Kidney epithelial cell (primary cell): ENCODE data around the gene SSX3. TPM values are rescaled to one million over a fixed set of nuclear protein-coding genes. Genes with fewer than 3 reads are reported as not detected.

Source experiments
- DNase-seq: peaks from one replicate; pipeline ENCODE4 v3.0.0-alpha.2; 2010; ENCODE audit warnings: low read depth
- H3K27me3 ChIP-seq: 2 replicates; pipeline ENCODE4 v1.6.0; 2011; ENCODE audit warnings: low read length; ENCODE audit not compliant: control insufficient read depth, insufficient read depth
- H3K36me3 ChIP-seq: 2 replicates; pipeline ENCODE4 v1.5.1; 2011; ENCODE audit warnings: low read length; ENCODE audit not compliant: control insufficient read depth, insufficient read depth
- H3K4me3 ChIP-seq: 2 replicates; pipeline ENCODE4 v1.5.1; 2011; ENCODE audit warnings: low read depth, mild to moderate bottlenecking, control low read depth, low read length
- CTCF ChIP-seq: IDR thresholded peaks from 2 replicates; pipeline ENCODE4 v1.5.1; 2011; ENCODE audit warnings: mild to moderate bottlenecking, moderate library complexity, low read length, control low read depth, inconsistent platforms; ENCODE audit not compliant: insufficient read depth, poor library complexity, severe bottlenecking
- total RNA-seq: library from RNA; depleted of rRNA; stranded (reverse); fragments of >200 nt; gene quantifications from 2 replicates; pipeline ENCODE4 v1.2.3, GENCODE V29; 2015

SSX3 gene
- total RNA-seq, 1 donor from 2014 or later = not detected

GRCh38 chrX:48306175-48306574 is 50.3 kb downstream of the SSX3 start:
- no peak for DNase-seq
- Histone ChIP-seq H3K4me3 (no peak overlapping the region), H3K36me3 (no peaks in the 10 kb centered on the region), H3K27me3 (no peaks in the 10 kb centered on the region)
- no peak for TF ChIP-seq CTCF

Other genes starting within 250 kb of the SSX3 start
- not detected in 2 replicates for gene SPACA5B, start 226.1 kb downstream of the SSX3 start, total RNA-seq
- gene SSX5, start 159.9 kb downstream of the SSX3 start, total RNA-seq = not detected in 2 replicates
- not detected in 2 replicates for gene SSX1, start 101.3 kb downstream of the SSX3 start, total RNA-seq
- gene SSX4, start 26.8 kb upstream of the SSX3 start, total RNA-seq = not detected in 2 replicates
- not detected in 2 replicates for gene SSX4B, start 55.3 kb upstream of the SSX3 start, total RNA-seq
- 28.3 and 32.8 TPM in 2 replicates for gene SLC38A5, start 113.6 kb upstream of the SSX3 start, total RNA-seq
- gene FTSJ1, start 119.5 kb upstream of the SSX3 start, total RNA-seq = 80.3 and 91.4 TPM in 2 replicates
- gene PORCN, start 152.3 kb upstream of the SSX3 start, total RNA-seq = 12.7 and 14.5 TPM in 2 replicates
- 40.2 and 72.5 TPM in 2 replicates for gene EBP, start 165.1 kb upstream of the SSX3 start, total RNA-seq
- gene TBC1D25, start 183.0 kb upstream of the SSX3 start, total RNA-seq = 6.6 and 10.4 TPM in 2 replicates
- 264 and 285 TPM in 2 replicates for gene RBM3, start 217.8 kb upstream of the SSX3 start, total RNA-seq
- gene WDR13, start 240.8 kb upstream of the SSX3 start, total RNA-seq = 117 and 122 TPM in 2 replicates